GM12865 (cell line): Measurements from ENCODE around the gene WASF3.

ENCODE experiments used
- DNase-seq: peaks from one replicate; pipeline ENCODE4 v3.0.0; 2010; ENCODE audit warnings: low read depth
- H3K4me3 ChIP-seq: 2 replicates; pipeline ENCODE4 v1.5.1; 2011; ENCODE audit warnings: mild to moderate bottlenecking, low read depth, low read length, control low read depth
- CTCF ChIP-seq: IDR thresholded peaks from 2 replicates; pipeline ENCODE4 v1.5.1; 2011; ENCODE audit warnings: low read length, control low read depth, low read depth, inconsistent platforms; ENCODE audit not compliant: insufficient read depth; ENCODE audit errors: missing control alignments

Gene WASF3

GRCh38 chr13:26541678-26542568 is 15.6 kb upstream of the WASF3 start:
- DNase-seq = no peak
- no peak overlapping the region for H3K4me3 ChIP-seq
- no peak for TF ChIP-seq CTCF

- no peak for TF ChIP-seq CTCF
- no peak for DNase-seq
- no peak overlapping the region for H3K4me3 ChIP-seq
These were observed 12.8 kb upstream of the WASF3 start for GRCh38 chr13:26544707-26545106.

- no peak for DNase-seq
- no peak overlapping the region for H3K4me3 ChIP-seq
- no peak for TF ChIP-seq CTCF
These were observed 9.2 kb upstream of the WASF3 start for GRCh38 chr13:26548205-26548765.

GRCh38 chr13:26549713-26550112 is 7.8 kb upstream of the WASF3 start:
- DNase-seq = no peak
- H3K4me3 ChIP-seq = no peak overlapping the region
- TF ChIP-seq CTCF = no peak

GRCh38 chr13:26551255-26551860 is 6.1 kb upstream of the WASF3 start:
- TF ChIP-seq CTCF = no peak
- H3K4me3 ChIP-seq = no peak overlapping the region
- no peak for DNase-seq

- no peak overlapping the region for H3K4me3 ChIP-seq
- no peak for TF ChIP-seq CTCF
- DNase-seq = no peak
These were observed 2.1 kb upstream of the WASF3 start for GRCh38 chr13:26555413-26555812.
